SH-SY5Y (cell line): Measurements from ENCODE around the gene IL23R.
A peak's percentile ranks its signal among the peaks of the same experiment; 100 is the strongest.

Experiments used
- GATA2 ChIP-seq: IDR thresholded peaks from 2 replicates; pipeline ENCODE4 v1.6.1; 2011; ENCODE audit warnings: mild to moderate bottlenecking, low read depth, low read length
- GATA3 ChIP-seq: IDR thresholded peaks from 2 replicates; pipeline ENCODE4 v1.6.1; 2011; ENCODE audit warnings: low read depth, mild to moderate bottlenecking, low read length, moderate library complexity

IL23R gene

GRCh38 chr1:67280696-67281095 lies 114.4 kb downstream of the IL23R start:
- TF ChIP-seq GATA3 (no peak), GATA2 (no peak)

- TF ChIP-seq GATA3: no peak
- TF ChIP-seq GATA2: no peak
These were observed 115.0 kb downstream of the IL23R start for GRCh38 chr1:67281244-67281643.

GRCh38 chr1:67285780-67286488 lies 119.7 kb downstream of the IL23R start:
- TF ChIP-seq GATA2: no peak
- no peak for TF ChIP-seq GATA3

GRCh38 chr1:67290236-67290635 lies 124.0 kb downstream of the IL23R start:
- TF ChIP-seq GATA3 (no peak), GATA2 (no peak)

- TF ChIP-seq GATA3 (no peak), GATA2 (no peak)
These were observed 128.8 kb downstream of the IL23R start for GRCh38 chr1:67294836-67295617.

GRCh38 chr1:67298762-67299161 lies 132.5 kb downstream of the IL23R start:
- TF ChIP-seq GATA2: no peak
- TF ChIP-seq GATA3: no peak

GRCh38 chr1:67299296-67299695 lies 133.0 kb downstream of the IL23R start:
- TF ChIP-seq GATA3 (no peak), GATA2 (no peak)

- TF ChIP-seq GATA2 (no peak), GATA3 (no peak)
These were observed 134.3 kb downstream of the IL23R start for GRCh38 chr1:67300561-67300960.

GRCh38 chr1:67304023-67304422 lies 137.8 kb downstream of the IL23R start:
- TF ChIP-seq GATA3: no peak
- no peak for TF ChIP-seq GATA2

- TF ChIP-seq GATA2 (no peak), GATA3 (no peak)
These were observed 140.3 kb downstream of the IL23R start for GRCh38 chr1:67306547-67306946.

GRCh38 chr1:67307251-67308060 lies 141.2 kb downstream of the IL23R start, which contains the start of gene IL12RB2:
Gene IL12RB2 (plus strand): TSS chr1:67307873. CDS start chr1:67320369, 12,496 bp downstream.
- TF ChIP-seq GATA3 (no peak), GATA2 (peak; percentile 52; the same call in 1 of the 2 replicates)

- TF ChIP-seq GATA3 (no peak), GATA2 (no peak)
These were observed 141.9 kb downstream of the IL23R start for GRCh38 chr1:67308136-67308535.
